Measurements from ENCODE around the gene GINS1. TPM values are rescaled to one million over a fixed set of nuclear protein-coding genes. Genes with fewer than 3 reads are reported as not detected.

Gene GINS1
- total RNA-seq, 1 experiment from 2014 or later: 36.0 TPM

DNA sequence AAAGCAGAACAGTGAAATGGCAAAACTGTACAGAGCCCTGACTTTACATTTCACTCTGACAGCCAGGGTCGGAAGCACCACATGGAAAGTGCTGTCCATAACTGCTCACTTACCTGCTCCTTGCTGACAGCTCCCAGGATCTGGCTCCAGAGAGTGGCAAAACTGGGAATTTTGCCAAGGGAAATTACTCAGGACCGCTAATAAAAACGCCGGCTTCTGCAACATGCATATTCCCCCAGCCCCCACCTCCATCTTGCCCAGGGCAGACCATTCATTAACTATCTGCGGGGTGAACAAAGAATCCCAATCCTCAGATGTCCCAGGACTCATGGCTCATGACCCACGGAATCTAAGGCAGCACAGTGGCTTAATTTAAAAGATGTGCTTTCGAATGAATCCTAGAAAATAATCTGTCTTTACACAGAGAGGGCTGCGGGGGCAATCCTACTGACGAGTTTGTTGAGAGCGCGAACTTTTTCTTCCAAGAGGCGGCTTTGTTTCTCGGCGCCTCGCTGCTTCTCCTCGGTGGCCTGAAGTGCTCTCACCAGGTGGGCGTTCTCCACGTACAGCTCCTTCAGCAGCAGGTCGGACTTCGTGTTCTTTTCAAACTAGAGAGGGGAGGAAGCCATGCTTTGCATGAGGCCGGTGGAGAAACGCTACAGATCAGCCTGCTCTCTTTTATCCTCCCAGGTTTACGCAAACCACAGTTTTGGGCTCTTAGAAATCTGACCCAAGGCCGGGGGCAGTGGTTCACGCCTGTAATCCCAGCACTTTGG is 45.8 kb downstream of the GINS1 start:
- Histone ChIP-seq H3K36me3 (ENCODE audit: control insufficient read depth, insufficient read depth, low read length) (peaks cover under 1% of the 10 kb centered on the region; the same call in 1 of the 2 replicates), H3K4me1 (ENCODE audit: control insufficient read depth, insufficient read depth, low read length) (peaks cover 6% of the 10 kb centered on the region), H3K27me3 (ENCODE audit: control insufficient read depth, insufficient read depth, low read length) (no peaks in the 10 kb centered on the region), H3K4me3 (ENCODE audit: low read depth in 2 of 2, low read length in 2 of 2) (no peak overlapping the region), H3K9me3 (ENCODE audit: control insufficient read depth, insufficient read depth, low read depth, low read length) (no peaks in the 10 kb centered on the region), H3K27ac (ENCODE audit: low read length) (no peak overlapping the region)
- DNase-seq (ENCODE audit: low read depth, low spot score) (peak; percentile 20), ATAC-seq (peak; percentile 62)
- TF ChIP-seq POLR2AphosphoS5 (IDR thresholded peaks at IDR 0.05; ENCODE audit: low read depth, low read length): no peak
- TF ChIP-seq TCF7L2 (IDR thresholded peaks at IDR 0.05; ENCODE audit: low read depth, low read length): no peak
- no peak for TF ChIP-seq SIN3A (IDR thresholded peaks at IDR 0.05; ENCODE audit: borderline replicate concordance, insufficient read depth, low read depth, low read length)
- TF ChIP-seq, protein P1, sequence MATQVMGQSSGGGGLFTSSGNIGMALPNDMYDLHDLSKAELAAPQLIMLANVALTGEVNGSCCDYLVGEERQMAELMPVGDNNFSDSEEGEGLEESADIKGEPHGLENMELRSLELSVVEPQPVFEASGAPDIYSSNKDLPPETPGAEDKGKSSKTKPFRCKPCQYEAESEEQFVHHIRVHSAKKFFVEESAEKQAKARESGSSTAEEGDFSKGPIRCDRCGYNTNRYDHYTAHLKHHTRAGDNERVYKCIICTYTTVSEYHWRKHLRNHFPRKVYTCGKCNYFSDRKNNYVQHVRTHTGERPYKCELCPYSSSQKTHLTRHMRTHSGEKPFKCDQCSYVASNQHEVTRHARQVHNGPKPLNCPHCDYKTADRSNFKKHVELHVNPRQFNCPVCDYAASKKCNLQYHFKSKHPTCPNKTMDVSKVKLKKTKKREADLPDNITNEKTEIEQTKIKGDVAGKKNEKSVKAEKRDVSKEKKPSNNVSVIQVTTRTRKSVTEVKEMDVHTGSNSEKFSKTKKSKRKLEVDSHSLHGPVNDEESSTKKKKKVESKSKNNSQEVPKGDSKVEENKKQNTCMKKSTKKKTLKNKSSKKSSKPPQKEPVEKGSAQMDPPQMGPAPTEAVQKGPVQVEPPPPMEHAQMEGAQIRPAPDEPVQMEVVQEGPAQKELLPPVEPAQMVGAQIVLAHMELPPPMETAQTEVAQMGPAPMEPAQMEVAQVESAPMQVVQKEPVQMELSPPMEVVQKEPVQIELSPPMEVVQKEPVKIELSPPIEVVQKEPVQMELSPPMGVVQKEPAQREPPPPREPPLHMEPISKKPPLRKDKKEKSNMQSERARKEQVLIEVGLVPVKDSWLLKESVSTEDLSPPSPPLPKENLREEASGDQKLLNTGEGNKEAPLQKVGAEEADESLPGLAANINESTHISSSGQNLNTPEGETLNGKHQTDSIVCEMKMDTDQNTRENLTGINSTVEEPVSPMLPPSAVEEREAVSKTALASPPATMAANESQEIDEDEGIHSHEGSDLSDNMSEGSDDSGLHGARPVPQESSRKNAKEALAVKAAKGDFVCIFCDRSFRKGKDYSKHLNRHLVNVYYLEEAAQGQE (IDR thresholded peaks at IDR 0.05; ENCODE audit: insufficient read depth in 1 of 2, low read depth in 2 of 2, low read length in 1 of 2): no peak
- TF ChIP-seq, protein P2, sequence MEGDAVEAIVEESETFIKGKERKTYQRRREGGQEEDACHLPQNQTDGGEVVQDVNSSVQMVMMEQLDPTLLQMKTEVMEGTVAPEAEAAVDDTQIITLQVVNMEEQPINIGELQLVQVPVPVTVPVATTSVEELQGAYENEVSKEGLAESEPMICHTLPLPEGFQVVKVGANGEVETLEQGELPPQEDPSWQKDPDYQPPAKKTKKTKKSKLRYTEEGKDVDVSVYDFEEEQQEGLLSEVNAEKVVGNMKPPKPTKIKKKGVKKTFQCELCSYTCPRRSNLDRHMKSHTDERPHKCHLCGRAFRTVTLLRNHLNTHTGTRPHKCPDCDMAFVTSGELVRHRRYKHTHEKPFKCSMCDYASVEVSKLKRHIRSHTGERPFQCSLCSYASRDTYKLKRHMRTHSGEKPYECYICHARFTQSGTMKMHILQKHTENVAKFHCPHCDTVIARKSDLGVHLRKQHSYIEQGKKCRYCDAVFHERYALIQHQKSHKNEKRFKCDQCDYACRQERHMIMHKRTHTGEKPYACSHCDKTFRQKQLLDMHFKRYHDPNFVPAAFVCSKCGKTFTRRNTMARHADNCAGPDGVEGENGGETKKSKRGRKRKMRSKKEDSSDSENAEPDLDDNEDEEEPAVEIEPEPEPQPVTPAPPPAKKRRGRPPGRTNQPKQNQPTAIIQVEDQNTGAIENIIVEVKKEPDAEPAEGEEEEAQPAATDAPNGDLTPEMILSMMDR (IDR thresholded peaks at IDR 0.05): no peak
- intact Hi-C loops (cut with micrococcal nuclease; ENCODE audit: unreplicated experiment): no loop called here
- in situ Hi-C loops (cut with HindIII; ENCODE audit: low pct_unique_long_range_greater_than_20kb, low sequenced_read_pairs): no loop called here
- BruUV-seq (replicated peaks): TSS peak; percentile 86
- POLR2A ChIA-PET: no interaction called here
- CTCF ChIA-PET: interaction anchor here (0.6 kb wide), 1 partner anchor 162 kb away, joined by 4 read pairs; no protein-coding TSS in a partner anchor

DNA sequence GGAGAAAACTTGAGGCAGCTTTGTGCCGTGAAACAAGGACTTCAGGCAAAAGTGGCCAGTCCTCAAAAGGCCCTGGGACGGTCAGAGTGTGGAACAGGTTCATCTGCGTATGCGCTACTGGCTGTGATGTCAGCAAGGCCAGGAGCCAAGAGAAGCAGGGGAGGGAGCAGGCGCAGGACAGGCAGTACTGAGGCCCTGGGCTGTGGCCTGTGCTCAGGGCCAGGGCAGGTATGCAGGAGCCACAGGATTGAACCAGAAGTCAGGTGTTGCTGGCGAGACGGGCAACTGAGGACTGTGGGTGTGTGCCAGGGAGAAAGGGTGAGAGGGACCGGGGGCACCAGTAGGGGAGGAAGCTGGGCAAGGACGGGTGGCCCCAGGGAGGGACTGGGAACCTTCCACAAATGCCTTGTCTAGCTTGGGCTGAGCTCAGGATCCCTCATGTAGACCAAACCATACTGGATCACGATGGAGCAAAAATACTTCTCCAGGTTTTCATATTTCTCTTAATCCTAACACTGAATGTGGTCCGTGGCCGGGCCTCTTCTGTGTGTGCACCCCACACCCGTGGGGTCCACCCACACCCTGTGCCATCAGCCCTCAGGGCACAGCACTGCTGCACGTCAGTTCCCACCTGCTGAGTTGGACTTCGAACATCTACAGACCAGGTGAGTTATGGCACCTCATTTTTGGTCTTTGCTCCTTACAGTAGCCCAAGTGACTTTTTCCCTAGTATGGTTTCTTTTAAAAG is 46.9 kb downstream of the GINS1 start:
- Histone ChIP-seq H3K4me1 (ENCODE audit: control insufficient read depth, insufficient read depth, low read length) (peaks cover 6% of the 10 kb centered on the region), H3K4me3 (ENCODE audit: low read depth in 2 of 2, low read length in 2 of 2) (no peak overlapping the region), H3K9me3 (ENCODE audit: control insufficient read depth, insufficient read depth, low read depth, low read length) (no peaks in the 10 kb centered on the region), H3K27ac (ENCODE audit: low read length) (no peak overlapping the region), H3K36me3 (ENCODE audit: control insufficient read depth, insufficient read depth, low read length) (0 out of 2 replicates have a peak, but pooled peaks cover 2% of the 10 kb centered on the region), H3K27me3 (ENCODE audit: control insufficient read depth, insufficient read depth, low read length) (no peaks in the 10 kb centered on the region)
- intact Hi-C loops (cut with micrococcal nuclease; ENCODE audit: unreplicated experiment) (no loop called here), in situ Hi-C loops (cut with HindIII; ENCODE audit: low pct_unique_long_range_greater_than_20kb, low sequenced_read_pairs) (no loop called here)
- DNase-seq (ENCODE audit: low read depth, low spot score) (no peak), ATAC-seq (no peak)
- BruUV-seq (replicated peaks): no TSS peak
- ChIA-PET POLR2A (no interaction called here), CTCF (no interaction called here)
- TF ChIP-seq, protein P2 (IDR thresholded peaks at IDR 0.05): no peak
- TF ChIP-seq TCF7L2 (IDR thresholded peaks at IDR 0.05; ENCODE audit: low read depth, low read length) (no peak), SIN3A (IDR thresholded peaks at IDR 0.05; ENCODE audit: borderline replicate concordance, insufficient read depth, low read depth, low read length) (no peak), POLR2AphosphoS5 (IDR thresholded peaks at IDR 0.05; ENCODE audit: low read depth, low read length) (no peak)
- TF ChIP-seq, protein P1 (IDR thresholded peaks at IDR 0.05; ENCODE audit: insufficient read depth in 1 of 2, low read depth in 2 of 2, low read length in 1 of 2): no peak

All from Panc1 (cell line).